Cerebellar nuclear complex (tissue), 1 donor: Measurements from ENCODE around the gene CDH22.

ENCODE experiments used
- DNase-seq, 2 experiments: peaks; one replicate each; lab custom pipeline; 2025; lab: John Stamatoyannopoulos, UW

CDH22 gene

GRCh38 chr20:46322641-46323040, 14.3 kb upstream of the CDH22 start:
- DNase-seq: no peak

- no peak for DNase-seq
Observed at GRCh38 chr20:46317685-46318177, 9.4 kb upstream of the CDH22 start.

GRCh38 chr20:46316984-46317684, 8.8 kb upstream of the CDH22 start:
- DNase-seq: no peak

GRCh38 chr20:46315311-46315710, 7.0 kb upstream of the CDH22 start:
- DNase-seq: no peak

- DNase-seq: no peak
Observed at GRCh38 chr20:46312945-46313861, 4.9 kb upstream of the CDH22 start.

GRCh38 chr20:46312075-46312944, 4.0 kb upstream of the CDH22 start:
- DNase-seq: no peak

- DNase-seq: no peak
Observed at GRCh38 chr20:46311719-46312074, 3.4 kb upstream of the CDH22 start.

- DNase-seq: no peak
Observed at GRCh38 chr20:46311039-46311650, 2.8 kb upstream of the CDH22 start.

GRCh38 chr20:46309945-46310344, 1.6 kb upstream of the CDH22 start:
- DNase-seq: no peak

GRCh38 chr20:46307999-46308257, 370 bp downstream of the CDH22 start:
- DNase-seq: no peak

- DNase-seq: peak in 1 of 2 experiments; percentile 25
Observed at GRCh38 chr20:46307139-46307998, 929 bp downstream of the CDH22 start.

- DNase-seq: no peak
Observed at GRCh38 chr20:46306743-46307138, 1.6 kb downstream of the CDH22 start.

- DNase-seq: no peak
Observed at GRCh38 chr20:46305973-46306360, 2.3 kb downstream of the CDH22 start.

- no peak for DNase-seq
Observed at GRCh38 chr20:46305331-46305972, 2.8 kb downstream of the CDH22 start.

GRCh38 chr20:46304852-46305251, 3.4 kb downstream of the CDH22 start:
- DNase-seq: no peak

GRCh38 chr20:46304361-46304760, 3.9 kb downstream of the CDH22 start:
- DNase-seq: no peak

GRCh38 chr20:46303176-46303956, 4.9 kb downstream of the CDH22 start:
- DNase-seq: no peak

GRCh38 chr20:46302106-46302505, 6.2 kb downstream of the CDH22 start:
- DNase-seq: no peak

GRCh38 chr20:46300281-46300680, 8.0 kb downstream of the CDH22 start:
- no peak for DNase-seq

- no peak for DNase-seq
Observed at GRCh38 chr20:46299078-46299477, 9.2 kb downstream of the CDH22 start.
